SK-N-SH (cell line): ENCODE data around the gene ADGRG2. TPM values are rescaled to one million over a fixed set of nuclear protein-coding genes. Genes with fewer than 3 reads are reported as not detected.

Source experiments
- CTCF ChIA-PET: fragments of 300-600, 350-600 bp; formaldehyde crosslinking; extraction: SDS; loops from one replicate; lab custom pipeline; 2021; lab: Yijun Ruan, JAX
- POLR2A ChIA-PET: fragments of 350-600 bp; sonication (Branson Sonifier 250); formaldehyde crosslinking; extraction: SDS; loops from one replicate; lab custom pipeline; 2020; ENCODE audit warnings: antibody characterized with exemption, inconsistent platforms; lab: Yijun Ruan, JAX
- DNase-seq: peaks from one replicate; pipeline ENCODE4 v3.0.0; 2012
- H2AFZ ChIP-seq: fragments of 200-600 bp; sonication (generic); 2 replicates; pipeline ENCODE4 v1.8.1; 2016; ENCODE audit warnings: antibody characterized with exemption, mild to moderate bottlenecking, low read depth
- H3F3A ChIP-seq: fragments of 200-600 bp; sonication (generic); replicated peaks from 2 replicates; pipeline ENCODE3; 2016; ENCODE audit warnings: antibody characterized with exemption, mild to moderate bottlenecking; ENCODE audit not compliant: insufficient read depth
- H3K27ac ChIP-seq, 2 experiments: fragments of 200-500 bp in 1 of 2; fragments of 200-600 bp in 1 of 2; sonication (Bioruptor generic) in 1 of 2; sonication (generic), shearing (Covaris generic) in 1 of 2; 2 replicates each; pipeline versions ENCODE4 v1.5.1 to v1.6.1; 2014 to 2016; ENCODE audit warnings: low read depth in 2 of 2, inconsistent platforms in 1 of 2, low read length in 1 of 2, mild to moderate bottlenecking in 1 of 2, mixed read lengths in 1 of 2
- H3K27me3 ChIP-seq: fragments of 200-600 bp; sonication (generic), shearing (Covaris generic); 2 replicates; pipeline ENCODE4 v1.6.1; 2016; ENCODE audit warnings: mixed run types; ENCODE audit not compliant: insufficient read depth
- H3K36me3 ChIP-seq, 2 experiments: fragments of 200-500 bp in 1 of 2; fragments of 200-600 bp in 1 of 2; sonication (Bioruptor generic) in 1 of 2; sonication (generic) in 1 of 2; replicated peaks in 1 of 2; 2 replicates each; pipeline versions ENCODE3 to v1.5.1; 2014 to 2016; ENCODE audit warnings: low read length in 1 of 2, mild to moderate bottlenecking in 1 of 2; ENCODE audit not compliant: insufficient read depth in 2 of 2, control insufficient read depth in 1 of 2
- H3K4me1 ChIP-seq, 2 experiments: fragments of 200-500 bp in 1 of 2; fragments of 200-600 bp in 1 of 2; sonication (Bioruptor generic) in 1 of 2; sonication (generic), shearing (Covaris generic) in 1 of 2; 2 replicates each; pipeline versions ENCODE4 v1.5.1 to v1.6.1; 2014 to 2016; ENCODE audit warnings: low read depth in 1 of 2, low read length in 1 of 2, mixed run types in 1 of 2; ENCODE audit not compliant: insufficient read depth in 2 of 2, control insufficient read depth in 1 of 2
- H3K4me2 ChIP-seq: fragments of 200-600 bp; sonication (generic), shearing (Covaris generic); 2 replicates; pipeline ENCODE4 v1.6.1; 2017; ENCODE audit warnings: mixed run types
- H3K4me3 ChIP-seq, 2 experiments: fragments of 200-500 bp in 1 of 2; fragments of 200-600 bp in 1 of 2; sonication (Bioruptor generic) in 1 of 2; sonication (generic), shearing (Covaris generic) in 1 of 2; 2 replicates each; pipeline versions ENCODE4 v1.5.1 to v1.8.1; 2014 to 2016; ENCODE audit warnings: low read depth in 2 of 2, inconsistent platforms in 1 of 2, low read length in 1 of 2, mild to moderate bottlenecking in 1 of 2, mixed read lengths in 1 of 2, moderate library complexity in 1 of 2
- H3K79me2 ChIP-seq: fragments of 200-600 bp; sonication (generic); 2 replicates; pipeline ENCODE4 v1.8.1; 2017; ENCODE audit warnings: mild to moderate bottlenecking; ENCODE audit not compliant: insufficient read depth
- H3K9ac ChIP-seq: fragments of 200-600 bp; sonication (generic); 2 replicates; pipeline ENCODE4 v1.6.1; 2017; ENCODE audit warnings: mixed run types
- H3K9me2 ChIP-seq: fragments of 200-600 bp; sonication (generic); 2 replicates; pipeline ENCODE4 v1.6.1; 2017; ENCODE audit warnings: mixed run types
- H3K9me3 ChIP-seq: fragments of 200-600 bp; sonication (generic); 2 replicates; pipeline ENCODE4 v1.6.1; 2017; ENCODE audit warnings: mixed run types, mild to moderate bottlenecking, moderate library complexity
- H4K20me1 ChIP-seq: fragments of 200-600 bp; sonication (generic); 2 replicates; pipeline ENCODE4 v1.6.1; 2017; ENCODE audit warnings: mild to moderate bottlenecking, mixed run types; ENCODE audit not compliant: insufficient read depth
- CHD2 ChIP-seq: fragments of 150-350 bp; IDR thresholded peaks from 2 replicates; pipeline ENCODE4 v1.6.1; 2018; ENCODE audit warnings: low read length; ENCODE audit not compliant: partially characterized antibody
- ELF1 ChIP-seq: IDR thresholded peaks from 2 replicates; pipeline ENCODE4 v1.4.0; 2012
- FOXM1 ChIP-seq: IDR thresholded peaks from 2 replicates; pipeline ENCODE4 v1.4.0; 2012; ENCODE audit warnings: low read depth, mild to moderate bottlenecking
- GATA2 ChIP-seq: sonication (generic); formaldehyde crosslinking; IDR thresholded peaks from 2 replicates; pipeline ENCODE4 v1.5.0; 2020; ENCODE audit warnings: mild to moderate bottlenecking, missing genetic modification reagents
- MAX ChIP-seq: IDR thresholded peaks from 2 replicates; pipeline ENCODE4 v1.4.0; 2012; ENCODE audit warnings: low read depth
- MEF2A ChIP-seq: IDR thresholded peaks from 2 replicates; pipeline ENCODE4 v1.4.0; 2012; ENCODE audit warnings: low read depth, borderline replicate concordance
- PBX3 ChIP-seq: IDR thresholded peaks from 2 replicates; pipeline ENCODE4; 2012
- POLR2AphosphoS5 ChIP-seq: IDR thresholded peaks from 2 replicates; pipeline ENCODE4 v1.6.1; 2012; ENCODE audit warnings: low read depth, low read length
- RAD21 ChIP-seq: IDR thresholded peaks from 2 replicates; pipeline ENCODE4 v1.6.1; 2012; ENCODE audit warnings: mild to moderate bottlenecking, low read length
- REST ChIP-seq: IDR thresholded peaks from 2 replicates; pipeline ENCODE4 v1.6.1; 2012; ENCODE audit warnings: mild to moderate bottlenecking, low read depth, low read length, moderate library complexity
- RFX5 ChIP-seq: IDR thresholded peaks from 2 replicates; pipeline ENCODE4 v1.6.1; 2012; ENCODE audit warnings: mild to moderate bottlenecking, improper control_type of control experiment, low read length
- RXRA ChIP-seq: IDR thresholded peaks from 2 replicates; pipeline ENCODE4 v1.4.0; 2012; ENCODE audit warnings: low read depth, mild to moderate bottlenecking, borderline replicate concordance
- SIN3A ChIP-seq: IDR thresholded peaks from 2 replicates; pipeline ENCODE4 v1.6.1; 2012; ENCODE audit warnings: low read depth, mild to moderate bottlenecking, low read length, moderate library complexity, borderline replicate concordance
- TCF12 ChIP-seq: IDR thresholded peaks from 2 replicates; pipeline ENCODE4 v1.4.0; 2012
- TEAD4 ChIP-seq: IDR thresholded peaks from 2 replicates; pipeline ENCODE4 v1.4.0; 2012; ENCODE audit warnings: mild to moderate bottlenecking, borderline replicate concordance; ENCODE audit not compliant: insufficient read depth
- USF1 ChIP-seq: IDR thresholded peaks from 2 replicates; pipeline ENCODE4 v1.4.0; 2012; ENCODE audit warnings: low read depth, borderline replicate concordance
- YY1 ChIP-seq: IDR thresholded peaks from 2 replicates; pipeline ENCODE4 v1.4.0; 2012; ENCODE audit warnings: low read depth, mild to moderate bottlenecking
- ZBTB33 ChIP-seq: IDR thresholded peaks from 2 replicates; pipeline ENCODE4 v1.4.0; 2012; ENCODE audit warnings: low read depth, borderline replicate concordance
- WGBS: methylation state at CpG from one replicate; pipeline ENCODE4 v1.1.6; 2017; ENCODE audit warnings: low lambda C conversion rate; 5-methylcytosine and 5-hydroxymethylcytosine counted together
- polyA plus RNA-seq, 3 experiments: library from polyadenylated mRNA; depleted of rRNA; stranded (reverse); fragments of >200 nt; gene quantifications; 2 replicates each; pipeline ENCODE4 v1.2.3, GENCODE V29; 2012

Gene ADGRG2
- polyA plus RNA-seq, 1 of the 3 experiments (the other 2 are of a cell fraction) = 0.08 TPM

- TF ChIP-seq REST (no peak), GATA2 (CRISPR knock-in tag) (no peak), USF1 (no peak), ZBTB33 (no peak), ELF1 (no peak), RXRA (no peak), SIN3A (no peak), MEF2A (no peak), CHD2 (no peak), TCF12 (no peak), MAX (no peak)
- TF ChIP-seq, all 33 proteins: peak for 0
Measured at GRCh38 chrX:18998653-18999052, 123.6 kb downstream of the ADGRG2 start (continued).

GRCh38 chrX:18997916-18998315 lies 124.4 kb downstream of the ADGRG2 start:
- Histone ChIP-seq H3K9ac (no peak overlapping the region), H3K4me2 (no peak overlapping the region), H3K79me2 (no peaks in the 10 kb centered on the region), H2AFZ (no peak overlapping the region), H3K9me2 (no peaks in the 10 kb centered on the region), H3K27ac (no peak overlapping the region), H3K36me3 (no peaks in the 10 kb centered on the region), H3K27me3 (no peaks in the 10 kb centered on the region), H3K9me3 (no peaks in the 10 kb centered on the region), H3F3A (peaks cover 3% of the 10 kb centered on the region), H3K4me3 (no peak overlapping the region), H3K4me1 (no peaks in the 10 kb centered on the region; a peak in 1 of 4 replicates), H4K20me1 (no peaks in the 10 kb centered on the region)
- WGBS = 46% methylated on average over 4 of the region's 4 CpGs
- ChIA-PET CTCF (no interaction called here), POLR2A (no interaction called here)
- DNase-seq = no peak
- TF ChIP-seq ZBTB33 (no peak), POLR2AphosphoS5 (no peak), RFX5 (no peak), REST (no peak), TEAD4 (no peak), FOXM1 (no peak), PBX3 (no peak), GATA2 (CRISPR knock-in tag) (no peak), YY1 (no peak), RAD21 (no peak), MAX (no peak)
